ENCODE measurements around the gene PLPP3.

DNA sequence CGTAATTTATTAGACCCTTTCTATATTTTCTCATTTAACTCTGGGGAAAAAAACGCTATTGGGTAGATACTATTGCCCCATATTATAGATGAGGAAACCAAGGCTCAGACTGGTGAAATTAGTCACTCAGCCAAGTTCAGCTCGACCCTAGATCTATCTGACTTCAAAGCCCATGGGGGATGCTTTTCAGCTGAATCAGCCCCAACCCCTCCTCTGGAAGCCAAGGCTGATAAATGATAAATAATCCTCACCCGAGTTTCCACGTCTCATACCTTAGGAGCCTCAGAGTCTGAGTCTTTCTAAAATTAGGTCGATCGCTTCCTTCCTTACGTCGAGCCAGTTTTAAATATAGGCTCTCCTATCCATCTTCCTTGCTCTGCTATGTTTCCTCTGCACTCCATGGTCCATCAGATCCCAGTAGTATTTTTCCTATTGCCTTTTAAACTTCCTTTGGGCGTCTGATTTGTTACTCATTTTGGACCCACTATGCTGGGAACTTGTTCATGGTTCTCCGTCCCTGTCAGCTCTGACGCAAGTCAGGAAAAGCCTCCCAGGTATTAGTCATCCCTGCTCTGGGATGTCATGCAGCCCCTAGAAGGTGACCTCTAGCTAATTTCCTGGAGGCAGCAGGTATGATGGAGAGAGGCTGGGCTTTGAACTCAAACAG is 122.8 kb downstream of the PLPP3 start:
- TF ChIP-seq GATA3 (IDR thresholded peaks at IDR 0.05; ENCODE audit: low read depth, low read length): no peak
- no peak for TF ChIP-seq GATA2 (IDR thresholded peaks at IDR 0.05; ENCODE audit: low read depth, low read length)
